ENCODE data around the gene TTLL8.

The TTLL8 gene

GRCh38 chr22:49999946-50000586 lies 58.0 kb downstream of the TTLL8 start:
- TF ChIP-seq, protein P1, sequence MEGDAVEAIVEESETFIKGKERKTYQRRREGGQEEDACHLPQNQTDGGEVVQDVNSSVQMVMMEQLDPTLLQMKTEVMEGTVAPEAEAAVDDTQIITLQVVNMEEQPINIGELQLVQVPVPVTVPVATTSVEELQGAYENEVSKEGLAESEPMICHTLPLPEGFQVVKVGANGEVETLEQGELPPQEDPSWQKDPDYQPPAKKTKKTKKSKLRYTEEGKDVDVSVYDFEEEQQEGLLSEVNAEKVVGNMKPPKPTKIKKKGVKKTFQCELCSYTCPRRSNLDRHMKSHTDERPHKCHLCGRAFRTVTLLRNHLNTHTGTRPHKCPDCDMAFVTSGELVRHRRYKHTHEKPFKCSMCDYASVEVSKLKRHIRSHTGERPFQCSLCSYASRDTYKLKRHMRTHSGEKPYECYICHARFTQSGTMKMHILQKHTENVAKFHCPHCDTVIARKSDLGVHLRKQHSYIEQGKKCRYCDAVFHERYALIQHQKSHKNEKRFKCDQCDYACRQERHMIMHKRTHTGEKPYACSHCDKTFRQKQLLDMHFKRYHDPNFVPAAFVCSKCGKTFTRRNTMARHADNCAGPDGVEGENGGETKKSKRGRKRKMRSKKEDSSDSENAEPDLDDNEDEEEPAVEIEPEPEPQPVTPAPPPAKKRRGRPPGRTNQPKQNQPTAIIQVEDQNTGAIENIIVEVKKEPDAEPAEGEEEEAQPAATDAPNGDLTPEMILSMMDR (IDR thresholded peaks at IDR 0.05; ENCODE audit: low read depth, low read length, missing control alignments): no peak
- H3K4me3 ChIP-seq (ENCODE audit: low read depth, low read length): no peak overlapping the region
- DNase-seq (ENCODE audit: low read depth): no peak

DNA sequence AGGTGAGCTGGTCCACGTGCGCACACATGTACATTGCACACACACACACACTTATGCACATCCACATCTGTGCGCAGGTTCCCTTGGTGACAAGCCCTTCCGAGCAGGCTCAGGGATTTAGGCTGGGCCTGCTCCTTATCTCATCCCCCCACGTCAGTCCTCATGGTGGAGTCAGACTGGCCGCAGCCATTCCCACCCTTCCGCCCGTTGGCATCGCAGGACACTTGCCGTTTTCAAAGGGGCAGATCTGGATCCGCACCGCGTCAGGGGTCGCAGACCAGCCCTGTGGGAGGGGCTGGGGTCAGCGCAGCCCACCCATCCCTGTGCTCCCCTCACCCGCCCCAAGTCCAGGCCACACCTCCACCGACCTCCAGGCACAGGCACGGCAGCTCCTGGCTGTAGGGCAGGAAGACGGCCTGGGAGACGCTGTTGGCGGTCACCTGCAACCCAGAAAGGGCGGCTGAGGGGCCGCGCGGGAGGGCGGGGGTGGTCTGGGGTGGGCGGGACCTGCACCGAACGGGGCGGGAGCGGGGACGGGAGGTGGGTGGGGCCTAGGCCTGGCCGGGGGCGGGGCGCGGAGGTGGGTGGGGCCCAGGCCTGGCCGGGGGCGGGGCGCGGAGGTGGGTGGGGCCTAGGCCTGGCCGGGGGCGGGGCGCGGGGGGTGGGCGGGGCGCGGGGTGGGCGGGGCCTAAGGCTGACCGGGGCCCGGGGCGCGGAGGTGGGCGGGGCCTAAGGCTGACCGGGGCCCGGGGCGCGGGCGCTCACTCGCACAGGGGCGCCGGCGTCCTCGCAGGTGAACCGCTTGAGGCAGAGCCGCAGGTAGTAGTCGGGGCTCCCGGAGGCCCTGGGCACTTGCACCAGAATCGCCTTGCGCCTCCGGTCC lies 58.8 kb downstream of the TTLL8 start:
- TF ChIP-seq, protein P1 (IDR thresholded peaks at IDR 0.05; ENCODE audit: low read depth, low read length, missing control alignments): no peak
- DNase-seq (ENCODE audit: low read depth): no peak
- no peak overlapping the region for H3K4me3 ChIP-seq (ENCODE audit: low read depth, low read length)

DNA sequence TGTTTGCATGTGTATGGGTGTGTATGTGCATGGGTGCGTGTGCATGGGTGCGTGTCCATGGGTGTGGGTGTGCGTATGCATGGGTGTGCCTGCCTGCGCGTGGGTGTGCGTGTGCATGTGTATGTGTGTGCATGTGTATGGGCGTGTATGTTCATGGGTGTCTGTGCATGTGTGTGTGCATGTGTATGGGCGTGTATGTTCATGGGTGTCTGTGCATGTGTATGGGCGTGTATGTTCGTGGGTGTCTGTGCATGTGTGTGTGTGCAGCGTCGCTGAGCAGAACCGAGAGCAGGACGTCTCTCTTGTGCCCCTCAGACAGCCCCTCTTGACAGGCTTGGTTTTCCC lies 59.4 kb downstream of the TTLL8 start:
- no peak for DNase-seq (ENCODE audit: low read depth)
- H3K4me3 ChIP-seq (ENCODE audit: low read depth, low read length): no peak overlapping the region
- TF ChIP-seq, protein P1 (IDR thresholded peaks at IDR 0.05; ENCODE audit: low read depth, low read length, missing control alignments): no peak

DNA sequence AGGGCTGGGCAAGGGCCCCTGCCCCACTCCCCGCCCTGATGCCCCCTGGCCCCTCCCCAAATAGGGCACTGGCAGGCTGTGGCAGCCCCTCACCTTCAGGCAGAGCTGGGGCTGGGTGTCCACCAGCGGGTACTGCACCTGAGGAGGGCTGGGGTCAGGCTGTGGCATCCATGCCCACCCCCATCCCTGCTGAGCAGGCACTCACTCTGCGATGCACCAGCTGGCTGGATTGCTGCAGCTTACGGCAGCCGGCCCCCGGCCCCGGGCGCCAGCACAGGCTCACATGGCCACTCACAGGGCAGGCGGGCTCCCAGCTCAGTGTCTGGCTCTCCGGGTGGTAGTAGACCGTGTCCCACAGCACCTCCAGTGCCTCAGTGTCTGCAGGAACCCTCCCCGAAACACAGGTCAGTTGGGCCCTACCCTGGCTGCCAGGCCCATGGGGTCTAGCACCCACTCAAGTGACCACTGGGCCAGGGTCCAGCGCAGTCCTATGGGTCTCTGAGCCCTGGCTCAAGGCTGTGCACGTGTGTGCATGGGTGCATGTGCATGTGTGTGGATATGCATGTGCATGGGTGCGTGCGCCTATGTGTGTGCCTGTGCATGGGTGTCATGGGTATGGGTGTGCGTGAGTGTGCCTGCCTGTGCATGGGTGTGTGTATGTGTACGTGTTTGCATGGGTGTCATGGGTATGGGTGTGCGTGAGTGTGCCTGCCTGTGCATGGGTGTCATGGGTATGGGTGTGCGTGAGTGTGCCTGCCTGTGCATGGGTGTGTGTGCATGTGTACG lies 60.0 kb downstream of the TTLL8 start:
- DNase-seq (ENCODE audit: low read depth): no peak
- TF ChIP-seq, protein P1 (IDR thresholded peaks at IDR 0.05; ENCODE audit: low read depth, low read length, missing control alignments): no peak
- H3K4me3 ChIP-seq (ENCODE audit: low read depth, low read length): no peak overlapping the region

DNA sequence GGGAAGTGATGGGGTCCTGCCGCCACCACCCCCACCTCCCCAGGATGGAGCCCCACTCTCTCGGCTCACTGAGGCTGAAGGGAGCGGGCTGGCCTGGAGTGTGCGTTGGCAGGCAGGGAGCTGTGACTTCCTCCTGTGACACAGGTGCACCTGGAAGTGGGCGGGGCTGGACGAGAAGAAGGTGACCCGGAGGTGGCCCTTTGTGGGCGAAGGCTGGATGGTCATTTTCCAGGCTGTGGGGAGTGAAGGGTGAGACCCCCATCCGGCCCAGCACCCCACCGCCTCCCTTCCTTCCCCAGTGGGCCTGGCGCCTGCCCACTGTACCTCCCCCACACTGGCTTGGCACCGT lies 60.9 kb downstream of the TTLL8 start:
- DNase-seq (ENCODE audit: low read depth): no peak
- H3K4me3 ChIP-seq (ENCODE audit: low read depth, low read length): no peak overlapping the region
- TF ChIP-seq, protein P1 (IDR thresholded peaks at IDR 0.05; ENCODE audit: low read depth, low read length, missing control alignments): no peak

DNA sequence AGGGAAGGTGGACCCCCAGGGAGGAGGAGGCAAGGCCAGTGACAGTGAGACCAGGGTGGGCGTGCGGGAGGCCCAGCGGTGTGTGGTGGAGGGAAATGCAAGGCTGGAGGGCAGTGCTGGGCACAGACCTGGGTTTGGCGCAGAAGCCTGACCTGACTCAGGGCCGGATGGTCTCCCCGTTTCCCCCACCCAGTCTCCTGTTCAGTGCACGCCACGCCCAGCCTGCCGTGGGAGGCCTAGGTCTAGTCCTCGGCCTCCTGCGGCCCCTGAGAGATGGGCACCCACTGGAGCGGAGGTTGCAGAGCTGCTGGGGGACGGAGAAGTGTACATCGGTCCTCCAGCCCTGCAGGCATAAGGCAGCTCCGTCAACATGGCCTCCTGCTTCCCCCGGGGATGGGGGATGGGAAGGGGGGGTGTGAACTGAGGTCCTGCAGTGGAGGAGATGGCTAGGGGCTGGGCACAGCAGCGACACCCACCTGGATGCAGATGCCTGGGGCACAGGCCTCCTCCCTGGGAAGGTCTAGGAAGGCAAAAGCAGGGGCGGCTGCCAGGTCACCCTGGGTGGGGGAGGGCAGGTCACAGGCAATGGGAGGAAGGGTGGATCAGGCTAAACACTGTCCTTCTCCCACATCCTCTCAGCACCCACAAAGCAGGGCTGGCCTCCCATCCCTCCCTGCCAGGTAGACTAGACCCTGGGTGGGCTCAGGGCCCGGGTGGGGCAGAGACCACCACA lies 61.4 kb downstream of the TTLL8 start:
- H3K4me3 ChIP-seq (ENCODE audit: low read depth, low read length): no peak overlapping the region
- TF ChIP-seq, protein P1 (IDR thresholded peaks at IDR 0.05; ENCODE audit: low read depth, low read length, missing control alignments): no peak
- DNase-seq (ENCODE audit: low read depth): no peak
